Fibroblast of pulmonary artery (primary cell): ENCODE data around the gene VAMP2.
A peak's percentile ranks its signal among the peaks of the same experiment; 100 is the strongest.

ENCODE experiments used
- DNase-seq: peaks from one replicate; pipeline ENCODE4 v3.0.0-alpha.2; 2010; ENCODE audit warnings: low read depth
- H3K4me3 ChIP-seq: replicated peaks from 2 replicates; pipeline ENCODE4 v1.5.1; 2011; ENCODE audit warnings: low read depth, mild to moderate bottlenecking, control low read depth, low read length, moderate library complexity
- CTCF ChIP-seq: IDR thresholded peaks from 2 replicates; pipeline ENCODE4 v1.5.1; 2011; ENCODE audit warnings: mild to moderate bottlenecking, control low read depth, low read length, inconsistent platforms; ENCODE audit errors: missing control alignments

VAMP2 gene

DNA sequence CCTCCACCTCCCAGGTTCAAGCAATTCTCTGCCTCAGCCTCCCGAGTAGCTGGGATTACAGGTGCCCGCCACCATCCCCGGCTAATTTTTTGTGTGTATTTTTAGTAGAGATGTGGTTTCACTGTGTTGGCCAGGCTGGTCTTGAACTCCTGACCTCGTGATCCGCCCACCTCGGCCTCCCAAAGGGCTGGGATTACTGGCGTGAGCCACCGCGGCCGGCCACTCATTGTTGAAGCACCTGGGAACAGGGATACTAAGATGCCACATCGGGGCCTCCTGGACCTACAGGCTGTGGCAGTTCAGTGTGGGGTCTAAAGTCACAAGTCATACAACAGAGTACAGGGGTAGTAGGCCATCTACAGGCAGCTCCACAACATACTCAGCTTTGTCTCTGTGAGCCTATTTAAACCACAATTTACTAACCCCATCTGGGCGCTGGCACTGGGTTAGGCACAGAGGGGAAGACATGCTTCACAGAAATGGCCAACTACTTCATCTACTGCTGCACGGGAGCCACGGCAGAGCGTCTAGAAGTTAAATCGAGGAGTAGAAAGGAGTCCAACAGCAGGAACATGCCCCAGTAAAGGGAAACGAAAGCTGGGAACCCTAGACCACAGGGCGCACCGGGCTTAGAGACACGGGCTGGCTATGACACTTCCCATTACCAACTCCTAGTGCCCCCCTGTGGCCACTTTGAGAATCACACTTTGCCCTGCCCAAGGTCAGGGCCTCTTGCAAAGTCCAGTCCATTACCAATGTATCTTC is 4.3 kb downstream of the VAMP2 start:
- DNase-seq, result peak; percentile 94
- H3K4me3 ChIP-seq, result peak overlapping the region; percentile 12
- TF ChIP-seq CTCF, result peak; percentile 89

GRCh38 chr17:8156246-8156992 is 6.3 kb downstream of the VAMP2 start:
- TF ChIP-seq CTCF, result no peak
- H3K4me3 ChIP-seq, result peak overlapping the region; percentile 79
- DNase-seq, result peak; percentile 100

- TF ChIP-seq CTCF, result no peak
- DNase-seq, result no peak
- peak overlapping the region; percentile 79 for H3K4me3 ChIP-seq
These were observed 6.8 kb downstream of the VAMP2 start for GRCh38 chr17:8155996-8156245.

GRCh38 chr17:8155231-8155995 is 7.3 kb downstream of the VAMP2 start:
- no peak for DNase-seq
- H3K4me3 ChIP-seq, result peak overlapping the region; percentile 79
- no peak for TF ChIP-seq CTCF

GRCh38 chr17:8154608-8155155 is 8.1 kb downstream of the VAMP2 start:
- no peak for TF ChIP-seq CTCF
- DNase-seq, result peak; percentile 50
- H3K4me3 ChIP-seq, result peak overlapping the region; percentile 79

DNA sequence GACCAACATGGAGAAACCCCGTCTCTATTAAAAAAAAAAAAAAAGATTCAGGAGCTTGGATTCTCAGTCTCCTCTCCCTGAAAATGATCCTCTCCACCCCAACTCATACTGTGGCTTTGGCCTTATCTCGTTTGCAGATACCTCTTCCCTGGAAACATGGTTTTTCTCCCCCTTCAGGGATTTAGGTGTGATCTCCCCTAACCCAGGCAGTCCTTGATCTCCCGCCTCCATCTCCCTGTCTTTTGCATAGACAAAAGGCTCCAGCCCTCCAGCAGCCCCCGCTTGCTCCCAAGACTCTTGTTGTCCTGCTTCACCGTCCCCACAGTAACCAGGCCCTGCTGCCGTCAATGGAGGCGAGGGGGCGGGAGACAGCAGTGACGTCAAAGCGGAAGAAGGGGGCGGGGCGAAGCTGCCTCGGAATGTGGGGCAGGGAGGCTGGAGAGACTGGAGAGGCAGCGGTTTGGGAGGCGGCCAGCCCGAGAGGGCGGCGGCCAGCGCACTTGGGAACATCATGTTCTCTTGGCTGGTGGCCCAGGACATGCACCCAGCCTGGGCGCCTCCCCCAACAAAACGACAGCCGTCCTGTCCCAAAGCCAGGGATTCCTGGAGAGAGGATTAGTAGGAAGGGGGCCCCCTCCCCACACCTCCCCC is 8.7 kb downstream of the VAMP2 start:
- TF ChIP-seq CTCF, result no peak
- peak overlapping the region; percentile 79 for H3K4me3 ChIP-seq
- peak; percentile 100 for DNase-seq
